GM19240 (cell line): Measurements from ENCODE around the gene TMBIM1.

Experiments
- DNase-seq: peaks from one replicate; pipeline ENCODE4 v3.0.0; 2011; ENCODE audit warnings: low spot score; ENCODE audit not compliant: insufficient read length

The TMBIM1 gene

DNA sequence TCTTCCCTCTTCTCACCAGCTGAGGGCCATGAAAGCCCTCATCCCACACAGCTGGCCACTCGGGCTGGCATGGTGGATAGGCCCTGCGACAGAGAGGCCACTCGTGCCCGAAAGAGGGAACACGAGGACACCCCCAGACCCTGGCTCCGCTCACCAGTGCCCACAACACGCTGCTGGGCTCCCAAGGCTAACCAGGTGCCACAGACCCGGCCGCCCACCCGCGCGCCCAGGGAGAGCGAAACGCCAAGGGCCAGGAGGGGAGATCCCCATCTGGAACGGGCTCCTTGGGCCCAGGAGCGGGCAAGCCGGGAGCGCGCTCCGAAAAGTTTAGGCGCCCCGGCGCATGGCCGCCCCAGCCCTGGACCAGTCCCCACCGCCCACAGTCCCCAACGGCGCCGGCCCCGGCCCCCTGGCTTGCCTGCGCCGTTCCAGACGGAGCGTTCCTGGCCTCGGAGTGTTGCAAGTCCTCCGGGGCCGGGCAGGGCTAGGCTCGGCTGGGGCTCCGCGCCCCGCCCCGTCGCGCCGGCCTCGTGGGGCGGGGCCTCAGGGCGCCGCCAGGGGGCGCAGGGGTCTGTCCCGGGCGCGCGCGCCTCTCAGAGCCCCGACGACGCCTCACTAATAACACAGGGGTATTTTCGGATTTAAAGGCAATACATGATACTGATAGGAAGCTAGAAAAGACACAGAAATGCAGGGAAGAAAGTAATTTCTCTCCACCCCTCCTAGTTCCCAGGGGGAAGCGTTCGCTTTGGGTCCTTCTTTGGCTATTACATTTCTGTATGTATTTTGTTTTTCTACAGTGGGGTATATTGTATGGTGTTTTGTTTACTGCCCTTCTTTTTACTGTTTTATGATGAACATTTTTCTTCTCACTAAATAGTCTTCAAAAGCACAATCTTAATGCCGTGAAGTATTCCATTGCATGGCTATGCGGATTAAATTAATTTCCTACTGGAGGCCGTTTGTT lies at the start of gene TMBIM1:
TSS of gene TMBIM1 (minus strand) at position 456 of the 967 bp plus-strand sequence. CDS start 10,362 bp downstream, outside the sequence.
- peak; percentile 86 for DNase-seq

DNA sequence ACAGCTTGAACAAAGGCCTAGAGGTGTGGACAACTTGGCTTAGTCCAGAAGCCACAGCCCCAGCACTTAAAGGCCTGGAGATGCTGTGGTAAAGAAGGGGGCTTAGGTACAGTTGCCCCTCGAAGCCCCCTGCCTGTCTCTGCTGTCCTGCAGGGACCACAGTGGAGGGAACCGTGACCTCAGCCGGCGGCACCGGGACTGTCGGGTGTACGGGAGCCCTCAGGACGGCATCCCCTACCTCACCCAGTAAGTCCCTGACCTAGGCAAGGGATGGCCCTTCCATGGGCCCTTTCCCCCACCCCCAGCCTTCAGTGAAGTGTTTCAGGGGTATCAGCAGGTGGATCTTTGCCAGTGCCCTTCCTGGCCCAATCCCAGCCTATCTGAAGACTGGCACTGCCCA lies 49.1 kb upstream of the TMBIM1 start:
- DNase-seq = no peak

DNA sequence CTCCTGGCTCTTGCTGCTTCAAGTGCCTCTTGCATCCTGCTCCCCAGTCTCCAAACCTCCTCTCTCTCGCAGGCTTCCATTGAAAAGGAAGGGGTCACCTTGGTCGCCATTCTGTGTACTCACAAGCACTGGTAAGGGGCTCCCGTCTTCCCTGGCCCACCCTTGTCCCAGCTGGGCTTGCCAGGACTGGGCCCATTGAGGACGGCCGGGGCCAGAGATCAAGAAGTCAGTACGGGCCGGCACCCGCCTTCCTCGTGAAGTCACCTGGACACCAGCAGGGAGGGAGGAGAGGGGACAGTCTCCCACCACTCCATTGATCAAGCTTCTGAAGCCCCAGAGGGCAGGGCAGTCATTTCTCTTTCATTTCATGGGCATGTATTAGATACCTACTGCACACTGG lies 48.4 kb upstream of the TMBIM1 start:
- no peak for DNase-seq

DNA sequence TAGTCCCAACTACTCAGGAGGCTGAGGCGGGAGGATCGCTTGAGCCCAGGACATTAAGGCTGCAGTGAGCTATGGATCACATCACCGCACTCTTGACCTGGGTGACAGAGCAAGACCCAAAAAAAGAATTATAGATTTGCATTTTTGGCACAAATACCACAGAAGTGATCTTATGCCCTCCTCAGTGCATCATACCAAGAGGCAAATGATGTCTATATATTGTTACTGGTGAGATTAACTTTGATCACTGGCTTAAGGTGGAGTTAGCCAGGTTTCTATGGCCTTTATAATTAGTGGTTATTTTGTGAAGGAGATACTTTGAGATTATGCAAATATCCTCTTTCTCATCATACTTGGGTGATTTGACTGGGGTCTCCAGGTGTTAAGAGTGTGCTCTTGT lies 42.2 kb upstream of the TMBIM1 start:
- no peak for DNase-seq

GRCh38 chr2:218332920-218333645 lies 40.8 kb upstream of the TMBIM1 start:
- DNase-seq = no peak

- no peak for DNase-seq
Measured at GRCh38 chr2:218332288-218332687, 40.0 kb upstream of the TMBIM1 start.

DNA sequence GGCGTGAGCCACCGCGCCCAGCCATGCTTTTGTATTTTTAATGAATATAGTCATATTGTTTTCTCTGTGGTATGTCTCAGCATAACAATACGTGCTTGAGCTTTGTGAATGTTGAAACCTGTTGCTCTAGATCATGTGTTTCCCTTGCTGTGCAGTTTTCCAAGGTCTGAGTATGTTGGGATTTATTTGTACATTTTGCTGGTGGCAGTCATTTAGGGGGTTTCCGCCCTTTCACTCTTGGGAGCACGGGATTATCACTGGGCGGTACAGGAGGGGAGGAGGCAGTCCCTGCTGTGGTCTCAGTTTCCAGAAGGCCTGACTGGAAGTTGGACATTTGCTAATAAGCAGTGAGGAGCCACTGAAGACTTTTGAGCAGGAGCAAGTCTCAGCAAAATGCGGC lies 39.4 kb upstream of the TMBIM1 start:
- DNase-seq = no peak

GRCh38 chr2:218329826-218330593 lies 37.7 kb upstream of the TMBIM1 start:
- no peak for DNase-seq

DNA sequence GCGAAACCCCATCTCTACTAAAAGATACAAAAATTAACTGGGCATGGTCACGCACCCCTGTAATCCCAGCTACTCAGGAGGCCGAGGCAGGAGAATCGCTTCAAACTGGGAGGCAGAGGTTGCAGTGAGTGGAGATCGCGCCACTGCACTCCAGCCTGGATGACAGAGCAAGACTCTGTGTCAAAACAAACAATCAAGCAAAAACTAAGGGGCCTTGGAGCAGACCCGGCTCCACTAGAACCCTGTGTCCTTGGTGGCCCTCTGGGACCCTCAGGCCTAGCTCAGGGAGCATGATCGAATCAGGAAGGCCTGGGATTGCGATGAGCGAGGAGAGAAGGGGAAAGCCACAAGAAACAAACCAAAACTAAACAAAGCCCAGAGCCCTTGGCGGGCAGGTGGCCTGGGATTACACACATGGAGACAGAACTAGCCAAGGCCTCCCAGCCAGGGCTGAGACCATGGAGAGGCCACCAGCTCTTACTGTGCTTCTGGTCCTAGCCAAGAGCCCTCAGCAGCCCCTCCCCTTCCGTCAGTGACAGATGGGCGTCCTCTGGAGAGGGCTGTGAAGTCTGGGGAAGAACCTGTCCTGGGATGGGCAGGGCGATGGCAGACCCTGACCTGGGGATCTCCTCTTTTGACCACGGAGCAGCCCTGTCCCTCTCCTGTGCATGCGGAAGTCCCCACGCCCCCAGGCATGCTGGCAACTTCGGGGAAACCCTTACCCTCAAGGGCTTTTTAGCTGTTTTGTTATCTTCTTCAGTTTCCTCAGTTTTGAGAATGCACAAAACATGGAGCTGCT lies 36.9 kb upstream of the TMBIM1 start:
- DNase-seq = no peak

DNA sequence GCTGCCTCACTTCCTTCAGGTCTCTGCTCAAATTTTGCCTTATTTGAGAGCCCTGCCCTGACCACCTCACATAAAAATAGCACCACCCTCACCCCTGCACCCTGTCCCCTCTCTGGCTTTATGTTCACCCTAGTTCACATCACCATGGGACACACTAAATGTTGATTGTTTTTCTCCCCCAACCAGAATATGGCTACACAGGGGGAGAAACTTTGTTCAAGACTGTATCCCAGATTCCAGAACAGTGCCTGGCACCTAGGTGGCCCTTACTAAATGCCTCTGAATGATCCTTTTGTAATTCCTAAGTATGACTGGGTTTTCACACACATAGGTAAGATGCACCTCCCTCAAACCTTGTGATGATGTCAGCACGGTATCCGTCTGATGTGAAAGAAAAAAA lies 36.0 kb upstream of the TMBIM1 start:
- no peak for DNase-seq

DNA sequence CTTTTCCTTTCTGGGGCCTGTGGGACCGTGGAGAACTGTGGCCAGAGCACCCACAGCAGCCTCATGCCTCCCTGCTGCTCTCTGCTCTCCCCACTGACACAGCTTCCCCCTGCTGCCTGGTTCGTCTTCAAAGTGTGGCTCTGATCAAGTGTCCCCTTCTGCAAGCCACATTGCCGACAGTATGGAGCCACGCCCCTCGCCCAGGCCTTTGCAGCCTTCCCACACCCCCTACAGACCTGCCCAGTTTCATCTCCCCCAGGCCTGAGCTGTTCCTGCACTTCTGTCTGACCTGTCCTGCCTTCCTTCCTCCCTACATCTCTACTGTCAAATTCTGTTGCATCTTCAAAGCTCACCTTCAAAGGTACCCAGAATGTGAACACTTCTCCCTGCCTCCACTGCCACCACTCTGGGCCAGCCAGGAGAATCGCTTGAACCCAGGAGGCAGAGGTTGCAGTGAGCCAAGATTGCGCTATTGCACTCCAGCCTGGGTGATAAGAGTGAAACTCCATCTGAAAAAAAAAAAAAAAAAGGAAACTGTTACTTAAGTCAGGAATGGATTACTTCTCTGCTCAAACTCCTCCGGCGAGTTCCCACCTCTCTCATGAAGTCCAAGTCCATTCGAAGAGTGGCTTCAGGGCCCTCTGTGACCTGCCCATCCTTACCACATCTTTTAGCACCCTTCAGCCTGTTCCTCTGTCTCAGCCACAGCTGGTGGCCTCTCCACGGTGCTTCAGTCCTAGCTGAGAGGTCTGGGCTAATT lies 35.3 kb upstream of the TMBIM1 start:
- DNase-seq = no peak

DNA sequence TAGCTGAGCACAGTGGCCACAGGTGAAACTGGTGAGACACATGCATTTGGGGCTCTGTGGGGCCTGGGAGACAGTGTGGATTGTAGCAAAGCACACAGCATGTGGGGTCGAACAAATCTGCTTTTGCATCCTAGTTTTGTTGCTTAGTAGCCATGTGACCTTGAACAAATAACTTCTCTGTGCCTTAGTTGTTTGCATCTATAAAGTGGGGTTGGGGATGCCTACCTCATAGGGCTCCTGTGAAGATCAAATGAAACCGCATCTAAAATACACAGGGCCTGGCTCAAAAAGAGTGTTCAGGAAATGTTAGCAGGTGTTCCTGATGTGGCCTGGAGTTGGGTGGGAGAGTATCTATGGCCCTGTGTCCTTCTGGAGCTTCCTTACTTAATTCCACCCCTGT lies 34.0 kb upstream of the TMBIM1 start:
- no peak for DNase-seq

- DNase-seq = no peak
Measured at GRCh38 chr2:218325566-218326160, 33.4 kb upstream of the TMBIM1 start.

GRCh38 chr2:218323526-218324472 lies 31.5 kb upstream of the TMBIM1 start:
- DNase-seq = no peak

DNA sequence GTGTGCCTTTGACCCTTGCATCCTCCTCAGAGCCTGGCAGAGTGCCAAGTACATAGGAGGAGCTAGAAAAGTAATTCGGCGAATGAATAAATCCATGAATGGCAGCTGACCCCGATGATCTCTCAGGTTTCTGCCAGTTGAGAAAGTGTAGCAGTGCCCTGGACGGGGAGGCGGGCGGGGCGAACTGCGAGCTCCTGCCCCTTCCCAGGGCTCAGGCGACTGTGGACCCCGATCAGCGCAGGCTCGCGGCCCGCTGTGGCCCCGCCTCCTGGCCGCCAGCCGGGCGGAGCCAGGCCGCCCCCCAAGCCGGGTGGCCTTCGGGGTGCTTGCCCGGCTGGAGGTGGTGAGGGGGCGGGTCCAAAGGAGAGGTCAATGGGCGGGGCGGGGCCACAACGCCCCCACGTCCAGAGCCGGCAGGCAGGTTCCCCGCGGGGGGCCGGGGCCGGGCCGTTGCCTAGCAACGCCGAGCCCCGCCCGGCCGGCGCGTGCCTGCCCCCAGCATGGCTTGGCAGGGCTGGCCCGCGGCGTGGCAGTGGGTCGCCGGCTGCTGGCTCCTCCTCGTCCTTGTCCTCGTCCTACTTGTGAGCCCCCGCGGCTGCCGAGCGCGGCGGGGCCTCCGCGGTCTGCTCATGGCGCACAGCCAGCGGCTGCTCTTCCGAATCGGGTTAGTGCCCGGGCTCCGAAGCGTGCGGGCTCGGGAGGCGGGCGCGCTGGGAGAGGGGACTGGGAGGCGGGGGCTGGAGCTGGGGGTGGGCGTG lies 30.6 kb upstream of the TMBIM1 start:
- DNase-seq = no peak

DNA sequence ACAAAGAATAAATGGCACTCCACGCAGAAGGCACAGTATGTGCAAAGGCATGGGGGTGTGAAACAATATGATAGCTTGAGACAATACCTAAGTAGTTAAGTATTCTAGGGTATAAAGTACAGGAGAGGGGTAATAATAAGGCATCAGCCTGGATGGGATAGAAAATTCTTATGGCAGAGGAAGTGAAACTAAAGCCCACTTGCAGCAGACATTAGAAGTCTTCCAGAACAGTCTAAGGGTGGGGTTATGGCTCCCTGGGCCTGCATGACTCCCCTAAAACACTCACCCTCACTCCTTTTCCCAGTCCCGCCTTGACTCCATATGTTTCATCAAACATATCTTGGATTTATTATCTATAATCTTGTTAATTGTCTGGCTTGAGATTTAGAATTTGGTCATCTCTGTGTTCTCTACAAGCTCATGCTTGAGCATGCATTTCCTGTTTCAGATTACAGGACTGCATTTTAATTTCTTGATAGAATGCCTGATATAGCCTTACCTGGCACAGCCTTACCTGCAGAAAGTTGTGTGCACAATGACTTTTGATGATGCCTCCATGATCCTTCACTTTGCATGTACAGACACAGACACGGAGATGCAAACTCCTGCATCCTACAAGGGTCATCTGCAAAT lies 28.5 kb upstream of the TMBIM1 start:
- DNase-seq = no peak

DNA sequence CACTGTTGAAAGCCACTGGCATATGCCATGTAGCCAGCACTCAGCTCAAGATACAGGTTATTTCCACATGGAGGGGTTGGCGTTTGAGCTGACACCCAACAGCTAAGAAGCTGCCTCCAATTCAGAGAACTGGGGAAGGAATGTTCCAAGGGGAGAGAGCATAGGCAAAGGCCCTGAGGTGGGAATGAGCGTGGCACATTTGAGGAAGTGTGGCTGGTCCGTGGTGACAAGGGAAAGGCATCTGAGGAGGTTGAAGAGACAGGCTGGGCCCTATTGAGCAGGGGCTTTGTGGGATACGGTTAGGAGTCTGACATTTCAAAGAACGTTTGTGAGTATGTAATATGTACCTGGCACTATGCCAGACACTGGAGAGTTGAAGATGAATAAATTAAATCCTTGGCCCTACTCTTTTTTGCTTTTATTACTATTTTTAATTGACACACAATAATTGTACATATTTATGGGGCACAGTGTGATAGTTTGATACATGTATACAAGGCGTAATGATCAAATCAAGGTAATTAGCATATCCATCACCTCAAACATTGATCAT lies 27.6 kb upstream of the TMBIM1 start:
- DNase-seq = no peak
